ENCODE data around the gene CNGA4. TPM values are rescaled to one million over a fixed set of nuclear protein-coding genes. Genes with fewer than 3 reads are reported as not detected.

CNGA4 gene
- total RNA-seq, 1 donor from 2014 or later, result not detected

Other genes starting within 250 kb of the CNGA4 start
- not detected for gene OR56A4, start 232.1 kb upstream of the CNGA4 start, total RNA-seq
- not detected for gene OR56A1, start 208.3 kb upstream of the CNGA4 start, total RNA-seq
- not detected for gene OR56B4, start 131.4 kb upstream of the CNGA4 start, total RNA-seq
- gene OR52B2, start 68.8 kb upstream of the CNGA4 start, total RNA-seq, result not detected
- not detected for gene OR52W1, start 39.9 kb upstream of the CNGA4 start, total RNA-seq
- not detected for gene C11orf42, start 33.5 kb upstream of the CNGA4 start, total RNA-seq
- 13.3 TPM for gene FHIP1B, start 4.5 kb upstream of the CNGA4 start, total RNA-seq
- gene CCKBR, start 20.7 kb downstream of the CNGA4 start, total RNA-seq, result not detected
- 42.5 TPM for gene CAVIN3, start 81.4 kb downstream of the CNGA4 start, total RNA-seq
- gene SMPD1, start 151.4 kb downstream of the CNGA4 start, total RNA-seq, result 60.6 TPM
- gene APBB1, start 180.0 kb downstream of the CNGA4 start, total RNA-seq, result 85.5 TPM
- not detected for gene HPX, start 201.9 kb downstream of the CNGA4 start, total RNA-seq
- 12.5 TPM for gene TRIM3, start 234.9 kb downstream of the CNGA4 start, total RNA-seq
- 15.1 TPM for gene ARFIP2, start 242.2 kb downstream of the CNGA4 start, total RNA-seq
- 14.1 TPM for gene TIMM10B, start 242.4 kb downstream of the CNGA4 start, total RNA-seq

Data from Right ventricle myocardium inferior (tissue), 1 donor.